MCF 10A (cell line): Measurements from ENCODE around the gene ZNF513. TPM values are rescaled to one million over a fixed set of nuclear protein-coding genes. Genes with fewer than 3 reads are reported as not detected.
A peak's percentile ranks its signal among the peaks of the same experiment; 100 is the strongest.

ENCODE experiments used
- BruUV-seq: library from RNA; stranded (reverse); fragments of 400-500 nt; replicated peaks from 2 replicates; lab custom pipeline; 2021; lab: Mats Ljungman, UMichigan
- CTCF ChIA-PET: fragments of 300-600 bp; sonication (Branson Sonifier 250); formaldehyde crosslinking; extraction: SDS; loops from one replicate; lab custom pipeline; 2021; ENCODE audit warnings: antibody characterized with exemption, inconsistent platforms; lab: Yijun Ruan, JAX
- POLR2A ChIA-PET: fragments of 300-600, 350-650 bp; sonication (Branson Sonifier 250); formaldehyde crosslinking; extraction: SDS; loops from one replicate; lab custom pipeline; 2020; ENCODE audit warnings: antibody characterized with exemption, inconsistent platforms; lab: Yijun Ruan, JAX
- DNase-seq: peaks from one replicate; pipeline ENCODE4 v3.0.0-alpha.2; 2018; ENCODE audit not compliant: unreplicated experiment
- H3K27ac Mint-ChIP-seq: one replicate; pipeline ENCODE4 v1.8.0; 2022; ENCODE audit warnings: mild to moderate bottlenecking, low read depth, mixed read lengths; ENCODE audit not compliant: unreplicated experiment
- H3K27me3 Mint-ChIP-seq: one replicate; pipeline ENCODE4 v1.8.0; 2022; ENCODE audit warnings: mixed read lengths; ENCODE audit not compliant: insufficient read depth, unreplicated experiment
- H3K36me3 Mint-ChIP-seq: one replicate; pipeline ENCODE4 v1.8.0; 2022; ENCODE audit warnings: mild to moderate bottlenecking, moderate library complexity, mixed read lengths; ENCODE audit not compliant: insufficient read depth, unreplicated experiment
- H3K4me1 Mint-ChIP-seq: one replicate; pipeline ENCODE4 v1.8.0; 2022; ENCODE audit warnings: mixed read lengths; ENCODE audit not compliant: insufficient read depth, unreplicated experiment
- H3K4me3 Mint-ChIP-seq: one replicate; pipeline ENCODE4 v1.8.0; 2022; ENCODE audit warnings: mild to moderate bottlenecking, moderate library complexity, mixed read lengths; ENCODE audit not compliant: unreplicated experiment
- H3K9me3 Mint-ChIP-seq: one replicate; pipeline ENCODE4 v1.8.0; 2022; ENCODE audit warnings: mixed read lengths; ENCODE audit not compliant: unreplicated experiment
- CTCF ChIP-seq: fragments of 200-600 bp; IDR thresholded peaks from one replicate; pipeline ENCODE4 v1.8.0; 2022; ENCODE audit warnings: antibody characterized with exemption, mild to moderate bottlenecking; ENCODE audit not compliant: unreplicated experiment
- intact Hi-C: fragments of 100-400 bp; cut with micrococcal nuclease; formaldehyde crosslinking; loops from 2 replicates; pipeline ENCODE4 v1.14.1; 2022
- total RNA-seq: library from RNA; stranded (reverse); gene quantifications from 2 replicates; pipeline ENCODE4 v1.2.3, GENCODE V29; 2022

ZNF513 gene
- total RNA-seq, 1 experiment from 2014 or later, result 16.2 TPM

DNA sequence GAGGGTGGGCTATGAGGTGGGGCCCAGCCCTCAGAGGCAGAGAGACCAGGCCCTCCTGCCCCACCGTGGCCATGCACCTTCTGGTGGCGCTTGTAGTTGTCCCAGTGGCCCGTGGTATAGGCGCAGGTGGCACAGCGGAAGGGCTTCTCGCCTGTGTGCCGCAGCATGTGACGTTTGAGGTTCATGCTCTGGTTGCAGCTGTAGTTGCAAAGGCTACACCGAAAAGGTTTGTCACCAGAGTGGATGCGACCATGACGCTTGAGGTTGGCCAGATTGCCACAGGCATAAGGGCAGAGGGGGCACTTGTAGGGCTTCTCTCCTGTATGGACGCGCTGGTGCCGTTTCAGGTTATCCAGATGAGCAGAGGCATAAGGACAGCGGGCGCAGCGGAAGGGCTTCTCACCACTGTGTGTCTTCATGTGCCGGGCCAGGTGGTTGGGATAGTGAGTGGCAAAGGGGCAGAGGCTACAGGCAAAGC is 2.9 kb downstream of the ZNF513 start:
- Mint-ChIP-seq H3K9me3 (no peaks in the 10 kb centered on the region), H3K4me1 (peaks cover 18% of the 10 kb centered on the region), H3K27ac (peak overlapping the region; percentile 63), H3K36me3 (peaks cover 84% of the 10 kb centered on the region), H3K27me3 (no peaks in the 10 kb centered on the region), H3K4me3 (no peak overlapping the region)
- no peak for DNase-seq
- intact Hi-C loops, result no loop called here
- ChIA-PET POLR2A (interaction anchor here (0.7 to 5.6 kb wide), 3 partner anchors 7 to 56 kb away, joined by 3 to 114 read pairs (median 52); partner anchors contain the start of genes EIF2B4, MPV17 and SNX17), CTCF (interaction anchor here (0.6 to 2.9 kb wide), 2 partner anchors 56 to 365 kb away, joined by 3 to 14 read pairs; partner anchors contain the start of gene MPV17)
- TF ChIP-seq CTCF, result no peak
- BruUV-seq, result no TSS peak

- Mint-ChIP-seq H3K27ac (peak overlapping the region; percentile 63), H3K4me3 (no peak overlapping the region), H3K9me3 (no peaks in the 10 kb centered on the region), H3K36me3 (peaks cover 86% of the 10 kb centered on the region), H3K4me1 (peaks cover 24% of the 10 kb centered on the region), H3K27me3 (no peaks in the 10 kb centered on the region)
- intact Hi-C loops, result no loop called here
- ChIA-PET POLR2A (interaction anchor here (5.4 to 5.6 kb wide), 2 partner anchors 7 to 55 kb away, joined by 52 to 114 read pairs; partner anchors contain the start of genes EIF2B4, MPV17 and SNX17), CTCF (no interaction called here)
- no peak for TF ChIP-seq CTCF
- DNase-seq, result no peak
- BruUV-seq, result no TSS peak
Measured at GRCh38 chr2:27376866-27377617, 3.5 kb downstream of the ZNF513 start.

DNA sequence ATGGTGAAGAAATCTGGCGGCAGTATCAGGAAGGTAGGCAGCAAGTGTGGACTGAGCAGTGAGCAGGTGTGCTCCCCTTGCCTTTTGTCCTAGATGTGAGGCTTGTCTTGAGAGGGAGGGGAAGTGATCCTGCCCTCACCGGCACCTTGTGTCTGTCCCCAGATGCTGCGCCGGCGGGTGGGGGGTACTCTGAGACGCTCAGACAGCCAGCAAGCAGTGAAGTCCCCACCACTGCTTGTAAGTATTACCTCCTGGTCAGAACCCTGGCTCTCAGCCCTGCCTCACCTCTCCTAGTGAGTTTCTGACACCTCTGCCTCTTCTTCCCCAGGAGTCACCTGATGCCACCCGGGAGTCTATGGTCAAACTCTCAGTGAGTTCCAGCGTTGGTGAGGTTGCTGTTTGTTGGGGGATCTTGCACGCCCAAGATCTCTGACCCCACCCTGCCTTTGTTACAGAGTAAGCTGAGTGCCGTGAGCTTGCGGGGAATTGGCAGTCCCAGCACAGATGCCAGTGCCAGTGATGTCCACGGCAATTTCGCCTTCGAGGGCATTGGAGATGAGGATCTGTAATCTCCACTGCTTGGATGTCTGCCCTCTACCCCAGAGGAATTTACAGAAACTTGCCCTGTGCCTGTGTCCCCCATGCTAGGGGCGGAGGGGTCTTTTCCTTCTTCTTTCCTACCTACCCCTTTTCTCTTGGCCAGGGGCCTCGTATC is 4.2 kb downstream of the ZNF513 start:
- CTCF ChIA-PET, result no interaction called here
- H3K4me3 Mint-ChIP-seq, result no peak overlapping the region
- BruUV-seq, result TSS peak; percentile 3

More for the DNA sequence above, 4.2 kb downstream of the ZNF513 start:
- DNase-seq, result no peak
- H3K36me3 Mint-ChIP-seq, result peaks cover 89% of the 10 kb centered on the region
- TF ChIP-seq CTCF, result no peak
- H3K9me3 Mint-ChIP-seq, result no peaks in the 10 kb centered on the region
- H3K4me1 Mint-ChIP-seq, result peaks cover 19% of the 10 kb centered on the region
- POLR2A ChIA-PET, result no interaction called here
- H3K27me3 Mint-ChIP-seq, result no peaks in the 10 kb centered on the region
- intact Hi-C loops, result no loop called here
- H3K27ac Mint-ChIP-seq, result no peak overlapping the region
